SK-N-SH treated with all-trans-retinoic acid at 6 μM for 48 hours (cell line): Measurements from ENCODE around the gene UNCX.

ENCODE experiments used
- ARNTL ChIP-seq: fragments of 450-650 bp; formaldehyde crosslinking; IDR thresholded peaks from 2 replicates; pipeline ENCODE4 v1.5.0; 2020; ENCODE audit warnings: low read depth, mild to moderate bottlenecking, moderate library complexity, borderline replicate concordance
- BACH2 ChIP-seq: fragments of 250-450 bp; sonication (Bioruptor Pico); IDR thresholded peaks from 2 replicates; pipeline ENCODE4 v1.9.0; 2021; ENCODE audit warnings: mild to moderate bottlenecking, borderline replicate concordance
- CSDC2 ChIP-seq: fragments of 250-450 bp; sonication (Bioruptor Pico); IDR thresholded peaks from 2 replicates; pipeline ENCODE4 v1.5.0; 2020; ENCODE audit warnings: mild to moderate bottlenecking, moderate library complexity
- ISL1 ChIP-seq: fragments of 250-450 bp; sonication (Bioruptor Pico); IDR thresholded peaks from 2 replicates; pipeline ENCODE4 v2.1.2; 2022; ENCODE audit warnings: mild to moderate bottlenecking, moderate library complexity
- OSR1 ChIP-seq: fragments of 250-450 bp; sonication (Bioruptor Pico); IDR thresholded peaks from 2 replicates; pipeline ENCODE4 v1.8.0; 2022; ENCODE audit warnings: moderate library complexity, mild to moderate bottlenecking, inconsistent platforms
- SNAI2 ChIP-seq: fragments of 250-450 bp; sonication (Bioruptor Pico); IDR thresholded peaks from 2 replicates; pipeline ENCODE4 v1.5.0; 2020; ENCODE audit warnings: mild to moderate bottlenecking, moderate library complexity
- ZC3H10 ChIP-seq: fragments of 250-450 bp; sonication (Bioruptor Pico); IDR thresholded peaks from 2 replicates; pipeline ENCODE4 v1.5.1; 2021; ENCODE audit warnings: mild to moderate bottlenecking, moderate library complexity
- ZFP3 ChIP-seq: fragments of 250-450 bp; sonication (Bioruptor Pico); IDR thresholded peaks from 2 replicates; pipeline ENCODE4 v1.5.0; 2020; ENCODE audit warnings: mild to moderate bottlenecking, moderate library complexity
- ZFP30 ChIP-seq: fragments of 450-650 bp; formaldehyde crosslinking; IDR thresholded peaks from 2 replicates; pipeline ENCODE4 v1.5.0; 2022; ENCODE audit warnings: mild to moderate bottlenecking, moderate library complexity
- ZNF565 ChIP-seq: fragments of 450-650 bp; formaldehyde crosslinking; conservative IDR thresholded peaks from 2 replicates; pipeline ENCODE4 v1.5.0; 2020; ENCODE audit warnings: low read depth, mild to moderate bottlenecking, moderate library complexity

- TF ChIP-seq ISL1 (CRISPR knock-in tag) (no peak), SNAI2 (CRISPR knock-in tag) (no peak), ZFP3 (no peak), OSR1 (CRISPR knock-in tag) (no peak), ZFP30 (no peak), BACH2 (CRISPR knock-in tag) (no peak), ARNTL (no peak), CSDC2 (no peak), ZNF565 (no peak), ZC3H10 (CRISPR knock-in tag) (no peak)
These were observed 23.6 kb upstream of the UNCX start for GRCh38 chr7:1209097-1209496.
